K562 (cell line): ENCODE measurements around the gene ST6GAL1.
"Not testable (repeated sequence)": the region's sequence is repeated elsewhere in the genome, so short reads cannot be mapped to it uniquely, and the experiment has no call there.

Experiments
- CTCF ChIP-seq, 3 experiments: IDR thresholded peaks in 2 of 3; conservative IDR thresholded peaks in 1 of 3; 2 replicates each; pipeline ENCODE4 v1.5.1; 2011 to 2012; ENCODE audit warnings: low read length in 3 of 3, mild to moderate bottlenecking in 3 of 3, control low read depth in 2 of 3, improper control_type of control experiment in 1 of 3, inconsistent platforms in 1 of 3, low read depth in 1 of 3, mixed read lengths in 1 of 3, moderate library complexity in 1 of 3; ENCODE audit not compliant: insufficient read depth in 2 of 3
- E2F8 ChIP-seq: fragments of 450-650 bp; IDR thresholded peaks from 2 replicates; pipeline ENCODE4 v1.7.1; 2018; ENCODE audit warnings: mild to moderate bottlenecking, low read depth; ENCODE audit not compliant: partially characterized antibody
- GTF2F1 ChIP-seq: IDR thresholded peaks from 2 replicates; pipeline ENCODE4 v1.6.1; 2011; ENCODE audit warnings: low read depth, low read length, improper control_type of control experiment
- RBM39 ChIP-seq: fragments of 200-400 bp; formaldehyde crosslinking; optimal IDR thresholded peaks from 2 replicates; pipeline ENCODE3; 2018; ENCODE audit warnings: low read depth, low read length
- USF1 ChIP-seq: sonication (generic); formaldehyde crosslinking; IDR thresholded peaks from 2 replicates; pipeline ENCODE4 v1.9.0; 2022; ENCODE audit warnings: mild to moderate bottlenecking, missing genetic modification reagents
- ZNF707 ChIP-seq: fragments of 250-450 bp; sonication (Bioruptor Pico); conservative IDR thresholded peaks from 2 replicates; pipeline ENCODE4 v1.8.0; 2022; ENCODE audit warnings: inconsistent platforms, mild to moderate bottlenecking, moderate library complexity

- TF ChIP-seq E2F8; ZNF707; CTCF (IDR thresholded peaks at IDR 0.05 in 2 of 3, conservative IDR thresholded peaks at IDR 0.05 in 1 of 3; ENCODE audit: insufficient read depth in 2 of 3, low read depth in 1 of 3, low read length in 3 of 3); RBM39; USF1 (CRISPR knock-in tag); GTF2F1: not testable (repeated sequence)
Observed at GRCh38 chr3:187057803-187058202, 127.5 kb downstream of the ST6GAL1 start.
